SK-N-SH treated with all-trans-retinoic acid at 6 μM for 48 hours (cell line): Measurements from ENCODE around the gene ESR2.

Source experiments
- ATAC-seq: fragments of 200-7000 bp; cut with Tn5 transposase; 3 replicates; pipeline ENCODE4 v1.9.1; 2020; ENCODE audit warnings: mild to moderate bottlenecking, moderate library complexity
- ARNTL ChIP-seq: fragments of 450-650 bp; formaldehyde crosslinking; IDR thresholded peaks from 2 replicates; pipeline ENCODE4 v1.5.0; 2020; ENCODE audit warnings: low read depth, mild to moderate bottlenecking, moderate library complexity, borderline replicate concordance
- BACH2 ChIP-seq: fragments of 250-450 bp; sonication (Bioruptor Pico); IDR thresholded peaks from 2 replicates; pipeline ENCODE4 v1.9.0; 2021; ENCODE audit warnings: mild to moderate bottlenecking, borderline replicate concordance
- CREB5 ChIP-seq: fragments of 250-450 bp; sonication (Bioruptor Pico); IDR thresholded peaks from 2 replicates; pipeline ENCODE4 v1.5.1; 2020; ENCODE audit warnings: low read depth, mild to moderate bottlenecking, moderate library complexity
- CSDC2 ChIP-seq: fragments of 250-450 bp; sonication (Bioruptor Pico); IDR thresholded peaks from 2 replicates; pipeline ENCODE4 v1.5.0; 2020; ENCODE audit warnings: mild to moderate bottlenecking, moderate library complexity
- CSRNP3 ChIP-seq: fragments of 250-450 bp; sonication (Bioruptor Pico); IDR thresholded peaks from 2 replicates; pipeline ENCODE4 v1.5.1; 2021; ENCODE audit warnings: mild to moderate bottlenecking, moderate library complexity
- ESRRG ChIP-seq: fragments of 250-450 bp; sonication (Bioruptor Pico); IDR thresholded peaks from 2 replicates; pipeline ENCODE4 v1.6.1; 2021; ENCODE audit warnings: mild to moderate bottlenecking
- ISL1 ChIP-seq: fragments of 250-450 bp; sonication (Bioruptor Pico); IDR thresholded peaks from 2 replicates; pipeline ENCODE4 v2.1.2; 2022; ENCODE audit warnings: mild to moderate bottlenecking, moderate library complexity
- OSR1 ChIP-seq: fragments of 250-450 bp; sonication (Bioruptor Pico); IDR thresholded peaks from 2 replicates; pipeline ENCODE4 v1.8.0; 2022; ENCODE audit warnings: moderate library complexity, mild to moderate bottlenecking, inconsistent platforms
- PATZ1 ChIP-seq: fragments of 250-450 bp; sonication (Bioruptor Pico); IDR thresholded peaks from 2 replicates; pipeline ENCODE4 v1.8.0; 2020; ENCODE audit warnings: mild to moderate bottlenecking, moderate library complexity, borderline replicate concordance
- POU6F1 ChIP-seq: fragments of 250-450 bp; sonication (Bioruptor Pico); IDR thresholded peaks from 2 replicates; pipeline ENCODE4 v1.8.0; 2021; ENCODE audit warnings: low read depth, mild to moderate bottlenecking, moderate library complexity, borderline replicate concordance
- PPARA ChIP-seq: fragments of 250-450 bp; sonication (Bioruptor Pico); IDR thresholded peaks from 2 replicates; pipeline ENCODE4 v1.5.0; 2020; ENCODE audit warnings: mild to moderate bottlenecking, borderline replicate concordance
- RARB ChIP-seq: fragments of 250-450 bp; sonication (Bioruptor Pico); IDR thresholded peaks from 2 replicates; pipeline ENCODE4 v1.8.0; 2021; ENCODE audit warnings: mild to moderate bottlenecking, moderate library complexity
- TCF4 ChIP-seq: fragments of 250-450 bp; sonication (Bioruptor Pico); IDR thresholded peaks from 2 replicates; pipeline ENCODE4 v1.8.0; 2021; ENCODE audit warnings: mild to moderate bottlenecking, moderate library complexity, borderline replicate concordance
- TOX ChIP-seq: fragments of 250-450 bp; sonication (Bioruptor Pico); IDR thresholded peaks from 2 replicates; pipeline ENCODE4 v1.8.0; 2021; ENCODE audit warnings: mild to moderate bottlenecking, moderate library complexity, borderline replicate concordance
- TSHZ2 ChIP-seq: fragments of 250-450 bp; sonication (Bioruptor Pico); IDR thresholded peaks from 2 replicates; pipeline ENCODE4 v1.5.0; 2020; ENCODE audit warnings: mild to moderate bottlenecking, moderate library complexity
- ZC3H10 ChIP-seq: fragments of 250-450 bp; sonication (Bioruptor Pico); IDR thresholded peaks from 2 replicates; pipeline ENCODE4 v1.5.1; 2021; ENCODE audit warnings: mild to moderate bottlenecking, moderate library complexity
- ZFP3 ChIP-seq: fragments of 250-450 bp; sonication (Bioruptor Pico); IDR thresholded peaks from 2 replicates; pipeline ENCODE4 v1.5.0; 2020; ENCODE audit warnings: mild to moderate bottlenecking, moderate library complexity
- ZFP30 ChIP-seq: fragments of 450-650 bp; formaldehyde crosslinking; IDR thresholded peaks from 2 replicates; pipeline ENCODE4 v1.5.0; 2022; ENCODE audit warnings: mild to moderate bottlenecking, moderate library complexity
- ZNF565 ChIP-seq: fragments of 450-650 bp; formaldehyde crosslinking; conservative IDR thresholded peaks from 2 replicates; pipeline ENCODE4 v1.5.0; 2020; ENCODE audit warnings: low read depth, mild to moderate bottlenecking, moderate library complexity
- ZNF8 ChIP-seq: fragments of 450-650 bp; formaldehyde crosslinking; IDR thresholded peaks from 2 replicates; pipeline ENCODE4 v1.5.0; 2020; ENCODE audit warnings: mild to moderate bottlenecking, moderate library complexity

The ESR2 gene

GRCh38 chr14:64110802-64111201, 183.4 kb downstream of the ESR2 start (continued):
- TF ChIP-seq TSHZ2 (CRISPR knock-in tag) (no peak), CREB5 (CRISPR knock-in tag) (no peak), RARB (CRISPR knock-in tag) (no peak), BACH2 (no peak), CSRNP3 (no peak)

GRCh38 chr14:64109819-64110554, 184.2 kb downstream of the ESR2 start:
- TF ChIP-seq ARNTL (no peak), ISL1 (no peak), ZC3H10 (no peak), TCF4 (CRISPR knock-in tag) (no peak), ZFP30 (CRISPR knock-in tag) (no peak), CREB5 (CRISPR knock-in tag) (no peak), ZNF8 (CRISPR knock-in tag) (no peak), CSDC2 (CRISPR knock-in tag) (no peak), RARB (CRISPR knock-in tag) (no peak), CSRNP3 (no peak), OSR1 (CRISPR knock-in tag) (no peak), TOX (CRISPR knock-in tag) (no peak), POU6F1 (no peak), ZNF565 (CRISPR knock-in tag) (no peak), ZFP3 (CRISPR knock-in tag) (no peak), PPARA (CRISPR knock-in tag) (no peak), ESRRG (CRISPR knock-in tag) (no peak), BACH2 (no peak), PATZ1 (CRISPR knock-in tag) (no peak)
- no peak for ATAC-seq
